HTERT RPE-1 (cell line): ENCODE data around the gene LRTM2.

ENCODE experiments used
- in situ Hi-C: fragments of 300-500 bp; cut with MboI; formaldehyde crosslinking; loops from 4 replicates; pipeline ENCODE4 v1.14.3; 2020; ENCODE audit warnings: low sequenced_read_pairs

Gene LRTM2

GRCh38 chr12:1842183-1842904, 22.0 kb downstream of the LRTM2 start:
- in situ Hi-C loops: no loop called here

DNA sequence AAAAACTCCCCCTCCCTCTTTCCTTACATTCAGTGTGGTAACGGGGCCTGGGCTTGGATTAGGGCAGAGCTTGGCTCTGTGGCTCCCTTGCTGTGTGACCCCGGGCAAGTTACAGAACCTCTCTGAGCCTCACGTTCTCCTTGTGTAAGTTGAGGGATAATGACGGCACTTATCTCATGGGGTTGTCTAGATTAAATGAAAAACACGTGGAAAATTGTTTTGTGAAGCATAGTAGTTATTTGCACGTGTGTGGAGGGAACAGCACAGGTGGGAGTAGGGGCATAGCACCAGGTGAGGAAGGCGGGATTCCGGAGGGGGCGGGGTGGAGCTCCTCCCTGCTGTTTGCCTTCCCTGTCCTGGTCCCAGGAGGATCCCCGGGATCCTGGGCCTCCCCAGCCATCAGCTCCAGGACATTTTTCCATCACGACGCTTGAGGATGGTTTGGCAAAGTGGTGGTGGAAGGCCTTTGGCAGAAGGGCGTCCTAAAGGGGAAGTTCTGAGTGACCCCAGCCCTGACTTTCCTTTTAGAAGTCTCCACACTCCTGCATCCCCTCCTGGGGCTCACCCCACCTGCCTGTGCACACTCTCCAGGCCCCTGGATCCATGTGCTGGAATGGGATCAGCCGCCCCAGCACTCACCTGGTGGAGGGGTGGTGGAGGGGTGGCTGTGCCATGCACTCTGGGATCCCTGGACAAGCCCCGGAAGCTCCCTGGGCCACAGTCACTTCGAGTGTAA, 22.7 kb downstream of the LRTM2 start:
- in situ Hi-C loops: no loop called here

DNA sequence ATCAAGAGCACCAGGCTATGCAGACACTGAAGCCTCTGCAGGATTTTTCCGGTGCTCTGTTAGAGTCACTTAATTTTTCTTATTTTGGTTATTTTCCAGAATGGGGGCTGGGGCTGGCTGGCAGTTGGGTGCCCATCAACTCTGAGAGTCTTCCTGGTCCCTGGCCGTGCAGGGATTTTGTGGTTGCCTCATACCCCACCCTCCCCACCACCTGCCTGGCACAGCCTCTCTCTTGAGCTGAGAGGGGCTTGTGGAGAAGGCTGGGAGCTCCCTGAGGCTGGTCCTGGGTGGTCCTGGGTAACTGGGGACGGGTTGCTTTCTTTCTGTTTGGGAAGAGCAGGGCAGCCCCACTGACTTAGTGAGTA, 23.3 kb downstream of the LRTM2 start:
- in situ Hi-C loops: no loop called here

DNA sequence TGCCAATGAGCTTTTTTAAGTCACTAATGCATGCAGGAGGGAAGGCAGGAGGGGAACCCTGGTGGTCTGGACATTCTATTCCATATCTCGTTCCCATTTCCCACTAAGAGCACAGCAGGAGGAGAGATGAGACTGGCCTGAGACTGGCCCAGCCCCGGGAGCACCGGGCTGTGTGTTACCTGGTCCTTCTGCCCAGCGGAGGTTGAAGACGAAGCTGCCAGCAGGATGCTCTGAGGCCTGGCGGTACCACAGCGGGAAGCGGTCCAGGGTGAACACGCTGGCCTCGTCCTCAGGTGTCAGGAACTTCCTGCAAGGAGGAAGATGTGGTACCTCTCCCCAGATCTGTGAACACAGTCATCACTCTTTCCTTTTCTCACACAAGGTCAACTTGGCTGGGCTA, 23.9 kb downstream of the LRTM2 start:
- in situ Hi-C loops: no loop called here

DNA sequence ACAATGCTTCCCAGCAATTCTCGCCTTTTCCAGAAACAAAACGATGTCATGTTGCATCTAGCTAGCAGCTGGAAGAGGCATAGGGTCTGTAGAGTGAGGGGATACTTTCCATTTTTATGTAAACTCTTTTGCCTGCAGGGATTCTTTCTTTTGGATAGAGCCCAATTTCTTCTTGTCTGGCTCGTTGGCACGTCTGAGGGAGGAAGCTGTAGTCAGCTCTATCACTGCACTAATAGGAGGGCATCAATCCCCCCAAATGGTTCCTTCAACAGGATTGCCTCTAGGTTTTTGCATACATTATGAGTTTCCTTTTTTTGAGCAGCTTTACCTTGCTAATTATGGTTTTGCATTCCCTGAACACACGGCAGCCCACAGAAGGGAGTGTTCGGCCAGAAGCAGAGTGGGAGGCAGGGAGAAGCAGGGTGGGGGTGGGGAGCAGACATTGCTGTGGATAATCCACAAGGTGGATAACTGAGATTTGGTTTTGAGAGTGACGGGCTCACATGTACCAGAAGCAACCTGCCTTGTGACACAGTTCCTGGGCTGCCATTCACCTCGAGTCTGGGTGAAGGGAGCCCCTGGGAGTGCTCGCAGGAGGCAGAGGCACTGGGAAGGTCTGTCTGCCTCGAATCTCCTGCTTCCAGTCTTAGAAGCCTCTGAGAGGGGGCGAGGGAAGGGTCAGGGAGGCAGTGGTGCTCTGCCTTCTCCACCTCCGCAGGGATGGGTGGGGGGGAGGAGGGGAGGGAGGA, 24.5 kb downstream of the LRTM2 start:
- in situ Hi-C loops: no loop called here

DNA sequence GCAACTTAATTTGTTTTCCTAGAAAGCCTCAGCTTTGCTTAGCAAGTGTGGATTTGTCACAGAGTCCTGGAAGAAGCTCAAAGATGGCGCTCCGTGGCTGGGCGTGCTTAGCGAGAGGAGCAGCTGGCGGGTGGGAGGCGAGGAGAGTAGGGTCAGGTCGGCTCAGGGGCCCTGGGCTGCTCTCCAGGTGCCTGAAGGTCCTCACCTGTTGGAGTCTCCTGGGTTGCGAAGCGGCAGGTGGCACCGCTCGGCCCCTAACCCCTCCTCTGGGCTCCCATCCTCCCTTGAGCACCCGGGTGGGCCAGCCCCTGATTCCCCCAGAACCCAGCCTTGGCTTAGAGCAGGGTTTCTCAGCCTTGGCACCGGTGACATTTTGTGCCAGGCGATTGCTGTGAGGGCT, 25.1 kb downstream of the LRTM2 start:
- in situ Hi-C loops: no loop called here

- in situ Hi-C loops: no loop called here
Observed at GRCh38 chr12:1845886-1846285, 25.5 kb downstream of the LRTM2 start.

DNA sequence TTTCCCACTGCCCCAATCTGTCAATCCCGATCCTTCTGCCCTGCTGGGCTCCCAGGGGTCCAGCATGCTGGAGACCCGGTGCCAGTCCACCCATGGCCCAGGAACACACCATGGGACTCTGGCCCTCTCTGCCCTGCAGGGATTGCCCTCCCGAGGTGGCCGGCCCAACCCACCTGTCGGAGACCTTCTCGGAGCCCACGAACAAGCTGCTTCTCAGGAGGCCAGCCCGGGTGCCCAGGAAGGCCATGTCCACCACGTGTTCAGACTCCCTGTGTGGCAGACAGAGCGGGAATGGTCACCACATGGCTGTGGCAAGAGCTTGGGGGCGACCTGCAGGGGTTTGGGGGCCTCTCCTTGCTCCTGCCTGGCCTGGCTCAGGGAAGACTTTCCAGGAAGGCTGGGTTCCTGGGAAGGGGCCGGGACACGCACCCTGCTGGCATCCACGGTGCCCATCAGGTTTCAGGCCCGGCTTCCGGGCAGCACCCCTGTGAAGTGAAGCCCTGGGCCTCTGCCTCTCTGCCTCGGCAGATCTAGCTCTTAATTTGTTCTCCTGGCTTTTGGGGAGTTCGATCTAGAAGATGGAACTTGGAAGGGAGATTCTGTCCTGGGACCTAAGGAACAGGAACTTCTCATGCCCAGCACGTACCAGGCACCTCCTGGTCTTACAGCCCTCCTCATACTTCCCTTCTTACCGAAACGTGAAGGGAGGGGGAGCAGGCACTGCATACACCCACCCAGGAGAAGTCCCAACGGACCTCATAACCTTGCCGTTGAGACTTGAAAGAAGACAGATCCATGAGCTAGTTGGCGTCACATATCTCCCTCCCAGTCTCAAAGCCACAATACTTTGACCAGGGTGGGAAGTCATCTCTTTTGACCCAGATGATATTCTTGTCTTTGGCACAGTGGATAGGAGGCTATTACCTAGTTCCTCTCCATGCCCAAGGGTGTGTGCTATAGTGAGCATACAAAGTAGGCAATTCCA, 26.3 kb downstream of the LRTM2 start:
- in situ Hi-C loops: no loop called here

DNA sequence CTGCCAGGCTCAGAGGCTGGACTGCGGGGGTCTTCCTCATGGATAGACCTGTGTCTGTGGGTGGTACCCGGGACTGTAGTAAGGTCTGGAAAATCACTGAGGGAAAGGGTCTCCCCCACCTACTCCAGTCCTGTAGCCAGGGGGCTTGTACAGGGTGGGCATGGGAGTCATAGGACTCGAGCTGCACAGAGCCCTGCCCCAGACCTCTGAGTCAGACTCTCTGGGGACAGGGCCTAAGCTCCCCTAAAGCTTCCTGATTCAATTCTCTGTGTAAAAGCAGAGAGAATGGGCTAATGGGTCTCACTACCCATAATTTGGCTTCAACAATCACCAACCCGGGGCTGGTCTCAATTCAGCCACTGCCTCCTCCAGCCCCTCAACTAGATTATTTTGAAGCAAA, 27.0 kb downstream of the LRTM2 start:
- in situ Hi-C loops: no loop called here

DNA sequence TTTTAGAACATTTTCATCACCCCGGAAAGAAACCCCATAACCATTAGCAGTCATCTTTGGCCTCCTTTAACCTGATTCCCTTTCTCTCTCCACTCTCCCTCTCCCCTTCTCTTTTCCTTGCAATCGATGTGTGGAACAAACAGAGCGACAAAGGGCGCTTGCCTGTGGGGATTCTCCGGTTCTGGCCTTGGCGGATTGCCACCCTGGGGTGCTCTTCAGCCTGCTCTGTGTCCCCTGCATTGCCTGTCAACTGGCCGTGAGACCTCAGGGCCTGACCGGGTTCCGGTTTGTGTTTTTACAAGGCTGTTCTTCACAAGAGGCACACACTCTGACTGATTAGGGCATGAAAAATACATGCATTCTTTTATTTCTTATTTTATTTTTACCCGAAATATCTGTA, 27.8 kb downstream of the LRTM2 start:
- in situ Hi-C loops: no loop called here

DNA sequence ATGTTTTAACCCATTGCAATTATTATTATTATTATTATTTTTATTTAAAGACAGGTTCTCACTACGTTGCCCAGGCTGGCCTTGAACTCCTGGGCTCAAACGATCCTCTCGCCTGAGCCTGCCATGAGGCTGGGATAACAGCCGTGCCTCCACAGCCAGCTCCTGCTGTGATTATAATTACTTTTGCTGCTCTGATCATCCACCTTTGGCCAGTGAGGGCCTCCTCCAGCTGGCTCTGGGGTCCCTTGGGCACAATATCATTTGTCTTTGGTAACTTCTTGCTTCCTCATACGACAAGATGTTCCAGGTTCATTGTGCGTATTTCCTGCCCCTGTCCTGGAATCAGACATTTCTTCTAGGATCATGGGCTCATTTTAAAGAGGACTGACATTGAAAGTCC, 28.4 kb downstream of the LRTM2 start:
- in situ Hi-C loops: no loop called here

GRCh38 chr12:1851151-1851701, 30.9 kb downstream of the LRTM2 start:
- in situ Hi-C loops: no loop called here

GRCh38 chr12:1852076-1852475, 31.7 kb downstream of the LRTM2 start:
- in situ Hi-C loops: no loop called here

DNA sequence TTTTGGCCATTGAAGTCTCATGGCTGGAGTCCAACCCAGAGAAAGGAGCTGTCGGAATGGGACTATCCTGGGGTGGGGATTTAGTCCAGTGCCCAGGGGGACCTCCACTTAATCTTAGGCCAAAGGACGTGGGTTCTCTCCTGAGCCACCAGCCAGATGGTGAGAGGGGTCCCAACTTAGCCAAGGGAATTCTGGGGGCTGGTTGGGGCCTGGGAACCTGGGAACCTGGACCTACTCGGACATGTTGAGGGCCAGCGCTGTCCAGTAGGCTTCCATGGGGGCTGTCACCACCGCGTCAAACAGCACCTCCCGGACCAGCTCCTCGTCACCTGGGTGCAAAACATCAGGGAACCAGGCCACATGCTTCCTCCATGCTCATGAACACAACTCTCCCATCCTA, 33.4 kb downstream of the LRTM2 start:
- in situ Hi-C loops: no loop called here

DNA sequence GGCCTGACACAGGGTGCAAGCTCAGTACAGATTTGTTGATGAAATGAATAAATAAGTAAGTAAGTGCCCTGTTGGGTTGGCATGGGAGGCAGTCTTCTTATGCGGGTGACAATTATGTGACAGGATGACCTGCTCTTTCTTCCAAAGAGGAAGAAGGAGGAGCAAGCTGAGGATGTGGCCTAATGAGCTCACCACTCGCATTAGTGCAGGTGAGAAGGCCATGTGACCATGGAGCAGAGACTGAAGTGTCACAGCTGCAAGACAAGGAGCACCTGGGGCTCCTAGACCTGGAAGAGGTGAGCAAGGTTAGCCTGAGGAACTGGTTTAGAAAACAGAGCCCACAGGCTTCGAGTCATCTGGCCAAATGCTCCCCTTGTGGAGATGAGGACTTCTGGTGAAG, 34.9 kb downstream of the LRTM2 start:
- in situ Hi-C loops: no loop called here

DNA sequence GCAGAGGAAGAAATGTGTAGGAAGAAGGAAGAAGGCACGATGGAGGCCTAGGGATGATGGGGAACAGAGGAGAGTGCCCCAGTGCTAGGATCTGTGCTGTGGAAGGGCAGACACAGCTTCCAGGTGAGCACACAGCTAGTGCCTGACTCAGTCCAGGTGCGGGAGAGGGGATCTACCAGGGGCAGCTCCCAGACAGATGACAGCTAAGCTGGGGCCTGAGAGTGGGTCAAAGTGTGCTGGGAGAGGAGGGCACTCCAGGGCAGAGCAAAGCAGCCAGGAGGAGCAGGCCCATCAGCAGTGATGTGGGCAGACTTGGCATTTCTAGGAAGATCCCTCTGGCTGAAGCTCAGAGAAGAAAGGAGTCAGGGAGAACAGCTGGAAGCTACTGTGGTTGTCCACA, 36.7 kb downstream of the LRTM2 start:
- in situ Hi-C loops: no loop called here

DNA sequence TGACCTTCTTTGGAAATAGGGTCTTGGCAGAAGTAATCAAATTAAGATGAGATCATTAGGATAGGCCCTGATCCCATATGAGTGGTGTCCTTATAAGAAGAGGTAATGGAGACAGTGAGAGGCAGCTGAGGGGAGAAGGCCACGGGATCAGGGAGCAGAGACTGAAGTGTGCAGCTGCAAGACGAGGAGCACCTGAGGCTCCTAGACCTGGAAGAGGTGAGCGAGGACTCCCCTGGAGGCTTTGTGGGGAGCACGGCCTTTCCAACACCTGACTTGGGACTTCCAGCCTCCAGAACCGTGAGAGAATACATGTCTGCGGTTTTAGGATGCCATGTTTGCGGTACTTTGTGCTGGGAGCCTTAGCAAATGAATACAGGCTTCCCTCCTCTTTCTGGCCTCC, 37.5 kb downstream of the LRTM2 start:
- in situ Hi-C loops: no loop called here

DNA sequence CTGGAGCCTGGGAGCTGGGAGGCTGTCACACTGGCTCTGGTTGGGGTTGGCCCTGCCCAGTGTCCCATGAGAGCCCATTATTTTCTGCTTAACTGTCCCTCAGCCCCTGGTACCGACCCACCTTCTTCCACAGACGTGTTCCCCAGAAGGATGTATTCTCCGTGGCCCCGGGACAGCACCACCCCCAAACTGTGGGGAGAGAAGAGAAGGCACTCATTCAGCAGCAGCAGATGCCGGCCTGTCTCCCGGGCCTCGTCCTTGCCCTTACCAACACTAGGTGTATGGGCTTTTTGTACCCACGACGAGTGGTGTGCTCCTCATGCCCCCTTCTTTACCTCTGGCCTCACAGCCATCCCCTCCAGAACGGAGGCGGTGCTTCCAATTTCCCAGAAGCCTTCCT, 38.1 kb downstream of the LRTM2 start:
- in situ Hi-C loops: no loop called here

- in situ Hi-C loops: no loop called here
Observed at GRCh38 chr12:1859643-1860042, 39.3 kb downstream of the LRTM2 start.

GRCh38 chr12:1862973-1863372, 42.6 kb downstream of the LRTM2 start:
- in situ Hi-C loops: no loop called here

- in situ Hi-C loops: no loop called here
Observed at GRCh38 chr12:1863823-1864222, 43.5 kb downstream of the LRTM2 start.
